Measurements from ENCODE around the gene TNFSF11.

DNA sequence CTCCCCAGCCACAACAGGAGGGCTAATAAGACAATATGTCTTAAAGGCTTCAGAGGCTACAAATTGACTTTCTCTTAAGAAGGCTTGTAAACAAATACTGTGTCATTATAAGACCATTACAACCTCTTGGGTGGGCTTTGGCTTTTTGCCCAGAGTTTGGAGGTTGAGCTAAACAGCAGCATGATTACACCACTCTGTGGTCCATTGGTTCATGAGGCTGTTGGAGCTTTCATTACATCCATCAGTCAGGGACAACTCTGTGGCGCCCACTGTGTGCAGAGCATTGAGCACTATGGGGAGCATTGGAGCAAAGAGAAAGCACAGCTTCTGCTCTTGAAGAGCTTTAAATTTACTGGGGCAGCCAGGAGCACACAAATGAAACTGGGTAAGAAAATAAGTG is 75.9 kb downstream of the TNFSF11 start:
- TF ChIP-seq, protein P1, sequence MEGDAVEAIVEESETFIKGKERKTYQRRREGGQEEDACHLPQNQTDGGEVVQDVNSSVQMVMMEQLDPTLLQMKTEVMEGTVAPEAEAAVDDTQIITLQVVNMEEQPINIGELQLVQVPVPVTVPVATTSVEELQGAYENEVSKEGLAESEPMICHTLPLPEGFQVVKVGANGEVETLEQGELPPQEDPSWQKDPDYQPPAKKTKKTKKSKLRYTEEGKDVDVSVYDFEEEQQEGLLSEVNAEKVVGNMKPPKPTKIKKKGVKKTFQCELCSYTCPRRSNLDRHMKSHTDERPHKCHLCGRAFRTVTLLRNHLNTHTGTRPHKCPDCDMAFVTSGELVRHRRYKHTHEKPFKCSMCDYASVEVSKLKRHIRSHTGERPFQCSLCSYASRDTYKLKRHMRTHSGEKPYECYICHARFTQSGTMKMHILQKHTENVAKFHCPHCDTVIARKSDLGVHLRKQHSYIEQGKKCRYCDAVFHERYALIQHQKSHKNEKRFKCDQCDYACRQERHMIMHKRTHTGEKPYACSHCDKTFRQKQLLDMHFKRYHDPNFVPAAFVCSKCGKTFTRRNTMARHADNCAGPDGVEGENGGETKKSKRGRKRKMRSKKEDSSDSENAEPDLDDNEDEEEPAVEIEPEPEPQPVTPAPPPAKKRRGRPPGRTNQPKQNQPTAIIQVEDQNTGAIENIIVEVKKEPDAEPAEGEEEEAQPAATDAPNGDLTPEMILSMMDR (conservative IDR thresholded peaks at IDR 0.05; ENCODE audit: low read length) = no peak
- no peak for TF ChIP-seq EZH2phosphoT487 (IDR thresholded peaks at IDR 0.05; ENCODE audit: borderline replicate concordance, low read depth, low read length)
